ENCODE data around the gene PCIF1.

PCIF1 gene

GRCh38 chr20:45938727-45939438, 4.4 kb downstream of the PCIF1 start:
- H3K27ac ChIP-seq = no peak overlapping the region
- H3K4me3 ChIP-seq (ENCODE audit: low read depth, low read length) = no peak overlapping the region
- in situ Hi-C loops (cut with HindIII; ENCODE audit: low pct_ligation_motif_present, low sequenced_read_pairs) = no loop called here
- H3K36me3 ChIP-seq (replicated peaks) = peaks cover 37% of the 10 kb centered on the region
- DNase-seq = no peak
- no peak for TF ChIP-seq CTCF (IDR thresholded peaks at IDR 0.05; ENCODE audit: low read depth, low read length, missing control alignments)
- H3K27me3 ChIP-seq (replicated peaks) = no peaks in the 10 kb centered on the region

- no peak for TF ChIP-seq CTCF (IDR thresholded peaks at IDR 0.05; ENCODE audit: low read depth, low read length, missing control alignments)
- Histone ChIP-seq H3K27ac (no peak overlapping the region), H3K4me3 (ENCODE audit: low read depth, low read length) (no peak overlapping the region), H3K36me3 (replicated peaks) (peaks cover 44% of the 10 kb centered on the region), H3K27me3 (replicated peaks) (no peaks in the 10 kb centered on the region)
- in situ Hi-C loops (cut with HindIII; ENCODE audit: low pct_ligation_motif_present, low sequenced_read_pairs) = no loop called here
- no peak for DNase-seq
Observed at GRCh38 chr20:45940053-45940452, 5.6 kb downstream of the PCIF1 start.

- no peaks in the 10 kb centered on the region for H3K27me3 ChIP-seq (replicated peaks)
- in situ Hi-C loops (cut with HindIII; ENCODE audit: low pct_ligation_motif_present, low sequenced_read_pairs) = no loop called here
- peaks cover 48% of the 10 kb centered on the region for H3K36me3 ChIP-seq (replicated peaks)
- DNase-seq = no peak
- H3K27ac ChIP-seq = no peak overlapping the region
- no peak overlapping the region for H3K4me3 ChIP-seq (ENCODE audit: low read depth, low read length)
- TF ChIP-seq CTCF (IDR thresholded peaks at IDR 0.05; ENCODE audit: low read depth, low read length, missing control alignments) = no peak
Observed at GRCh38 chr20:45940469-45940868, 6.0 kb downstream of the PCIF1 start.

GRCh38 chr20:45943613-45944012, 9.1 kb downstream of the PCIF1 start:
- TF ChIP-seq CTCF (IDR thresholded peaks at IDR 0.05; ENCODE audit: low read depth, low read length, missing control alignments) = no peak
- H3K4me3 ChIP-seq (ENCODE audit: low read depth, low read length) = no peak overlapping the region
- H3K27me3 ChIP-seq (replicated peaks) = no peaks in the 10 kb centered on the region
- no peak for DNase-seq
- peaks cover 65% of the 10 kb centered on the region for H3K36me3 ChIP-seq (replicated peaks)
- no peak overlapping the region for H3K27ac ChIP-seq
- in situ Hi-C loops (cut with HindIII; ENCODE audit: low pct_ligation_motif_present, low sequenced_read_pairs) = no loop called here

- Histone ChIP-seq H3K27me3 (replicated peaks) (no peaks in the 10 kb centered on the region), H3K4me3 (ENCODE audit: low read depth, low read length) (no peak overlapping the region), H3K27ac (no peak overlapping the region), H3K36me3 (replicated peaks) (peaks cover 69% of the 10 kb centered on the region)
- DNase-seq = no peak
- no peak for TF ChIP-seq CTCF (IDR thresholded peaks at IDR 0.05; ENCODE audit: low read depth, low read length, missing control alignments)
- in situ Hi-C loops (cut with HindIII; ENCODE audit: low pct_ligation_motif_present, low sequenced_read_pairs) = no loop called here
Observed at GRCh38 chr20:45944151-45944964, 9.9 kb downstream of the PCIF1 start.
